ENCODE results near the gene MPV17L2.

DNA sequence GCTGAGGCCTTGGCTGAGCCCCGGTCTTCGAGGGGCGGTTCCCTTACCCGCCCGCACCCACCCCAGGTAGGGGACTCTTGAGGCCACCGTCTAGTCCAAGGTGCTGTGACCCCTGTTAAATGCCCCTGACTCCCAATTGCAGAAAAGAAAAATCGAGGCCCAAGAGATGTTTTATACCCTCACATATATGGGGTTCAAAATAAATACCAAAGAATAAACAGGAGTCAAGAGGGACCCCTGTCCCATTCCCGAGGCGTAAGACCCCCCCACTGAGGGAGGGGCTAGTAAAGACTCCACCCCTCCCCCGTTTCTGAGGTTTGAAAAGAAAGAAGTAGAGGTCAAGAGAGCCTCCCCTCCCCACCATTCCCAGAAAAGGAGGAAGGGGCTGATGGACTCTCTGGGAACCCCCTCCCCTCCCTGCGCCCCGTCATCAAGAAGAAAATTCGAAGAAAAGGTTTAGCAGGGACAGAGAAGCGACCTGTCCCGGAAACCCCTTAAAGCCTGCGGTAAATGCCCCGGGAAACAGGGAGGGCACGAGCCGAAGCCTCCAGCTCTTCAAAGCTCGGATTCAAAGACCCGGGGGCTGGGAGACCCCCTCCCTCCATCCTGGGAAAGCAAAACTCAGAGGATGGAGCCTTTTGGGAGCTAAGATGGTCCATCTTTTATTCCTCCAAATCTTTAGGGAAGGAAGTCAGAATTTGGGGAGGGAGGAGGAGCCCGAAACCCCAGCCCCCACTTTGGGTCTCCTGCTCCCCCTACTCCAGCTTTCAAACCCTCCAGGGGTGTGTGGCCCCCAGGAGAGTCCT lies 11.6 kb downstream of the MPV17L2 start:
- TF ChIP-seq, protein P1, sequence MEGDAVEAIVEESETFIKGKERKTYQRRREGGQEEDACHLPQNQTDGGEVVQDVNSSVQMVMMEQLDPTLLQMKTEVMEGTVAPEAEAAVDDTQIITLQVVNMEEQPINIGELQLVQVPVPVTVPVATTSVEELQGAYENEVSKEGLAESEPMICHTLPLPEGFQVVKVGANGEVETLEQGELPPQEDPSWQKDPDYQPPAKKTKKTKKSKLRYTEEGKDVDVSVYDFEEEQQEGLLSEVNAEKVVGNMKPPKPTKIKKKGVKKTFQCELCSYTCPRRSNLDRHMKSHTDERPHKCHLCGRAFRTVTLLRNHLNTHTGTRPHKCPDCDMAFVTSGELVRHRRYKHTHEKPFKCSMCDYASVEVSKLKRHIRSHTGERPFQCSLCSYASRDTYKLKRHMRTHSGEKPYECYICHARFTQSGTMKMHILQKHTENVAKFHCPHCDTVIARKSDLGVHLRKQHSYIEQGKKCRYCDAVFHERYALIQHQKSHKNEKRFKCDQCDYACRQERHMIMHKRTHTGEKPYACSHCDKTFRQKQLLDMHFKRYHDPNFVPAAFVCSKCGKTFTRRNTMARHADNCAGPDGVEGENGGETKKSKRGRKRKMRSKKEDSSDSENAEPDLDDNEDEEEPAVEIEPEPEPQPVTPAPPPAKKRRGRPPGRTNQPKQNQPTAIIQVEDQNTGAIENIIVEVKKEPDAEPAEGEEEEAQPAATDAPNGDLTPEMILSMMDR (conservative IDR thresholded peaks at IDR 0.05), result no peak
- TF ChIP-seq ZFX (IDR thresholded peaks at IDR 0.05), result no peak

Measured in C4-2B (cell line).